NCI-H524 (cell line): ENCODE measurements around the gene LRFN2.

ENCODE experiments used
- DNase-seq, 2 experiments: peaks; one replicate each; lab custom pipeline; 2025; lab: John Stamatoyannopoulos, UW

LRFN2 gene

DNA sequence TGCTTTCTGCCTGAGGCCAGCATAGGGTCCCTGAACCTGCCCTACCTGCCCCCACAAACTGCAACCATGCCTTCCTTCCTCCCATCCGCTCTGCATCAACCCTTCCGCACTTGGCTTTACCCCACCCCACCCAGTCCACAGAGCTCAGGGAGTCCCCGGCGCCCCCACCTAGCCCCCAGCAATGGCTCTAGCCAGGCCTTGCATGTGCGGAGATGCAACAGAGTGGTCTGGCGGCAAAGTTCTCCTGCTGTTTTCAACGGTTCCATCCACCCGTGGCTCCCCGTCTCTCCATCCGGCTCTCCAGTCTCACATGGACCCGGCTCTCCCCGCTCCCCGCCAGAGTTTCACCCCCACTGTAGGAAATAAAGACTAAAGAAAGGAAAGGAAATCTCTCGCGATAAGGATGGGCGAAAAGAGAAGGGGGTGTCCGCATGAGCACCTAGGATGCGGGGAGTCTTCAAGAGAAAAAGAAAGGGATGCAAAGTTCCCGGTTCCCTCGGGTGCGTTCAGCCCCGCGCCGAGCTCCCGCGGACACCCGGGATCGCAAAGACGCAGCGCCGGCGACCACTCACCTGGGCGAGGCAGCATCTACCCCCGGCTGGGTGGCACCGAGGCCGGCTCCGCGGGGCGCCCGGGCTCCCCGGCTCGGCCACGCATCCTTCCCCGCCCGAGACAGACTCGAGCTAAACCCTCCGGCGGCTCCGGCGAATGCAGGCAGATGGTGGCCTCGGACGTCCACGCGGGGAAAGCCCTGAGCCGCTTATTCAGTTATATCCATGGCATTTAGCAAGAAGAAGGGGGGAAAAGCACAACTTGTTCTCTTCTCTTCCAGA is 579 bp downstream of the LRFN2 start:
- peak; percentile 57 to 58 for DNase-seq

DNA sequence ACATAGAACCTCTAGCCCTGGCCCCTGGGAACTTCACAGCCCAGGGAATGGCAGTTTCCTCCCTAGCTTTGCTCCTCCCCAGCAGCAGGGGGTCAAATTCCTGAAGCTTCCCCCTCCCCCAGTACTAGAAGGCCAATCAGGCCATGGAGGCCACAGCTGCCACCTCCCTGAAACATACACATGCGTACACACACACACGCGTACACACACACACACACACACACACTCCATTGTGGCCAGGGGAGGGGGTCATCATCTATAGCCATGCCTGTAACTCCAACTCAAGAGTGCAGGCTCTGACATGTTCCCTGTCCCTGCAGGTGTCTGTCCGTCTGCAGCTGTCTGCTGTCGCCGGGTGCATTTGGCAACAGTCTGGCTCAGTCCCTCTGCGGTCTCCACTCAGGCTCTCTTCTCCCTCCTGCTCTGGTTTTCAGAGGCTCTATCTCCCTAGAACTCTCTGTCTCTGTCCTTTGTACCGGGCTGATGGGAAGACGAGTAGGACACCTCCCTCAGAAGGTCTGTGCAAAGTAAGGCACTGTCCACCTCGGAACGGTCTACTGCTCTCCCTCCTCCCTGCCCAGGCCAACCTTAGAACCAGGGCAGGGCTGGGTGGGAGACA is 1.4 kb downstream of the LRFN2 start:
- peak; percentile 78 to 86 for DNase-seq

DNA sequence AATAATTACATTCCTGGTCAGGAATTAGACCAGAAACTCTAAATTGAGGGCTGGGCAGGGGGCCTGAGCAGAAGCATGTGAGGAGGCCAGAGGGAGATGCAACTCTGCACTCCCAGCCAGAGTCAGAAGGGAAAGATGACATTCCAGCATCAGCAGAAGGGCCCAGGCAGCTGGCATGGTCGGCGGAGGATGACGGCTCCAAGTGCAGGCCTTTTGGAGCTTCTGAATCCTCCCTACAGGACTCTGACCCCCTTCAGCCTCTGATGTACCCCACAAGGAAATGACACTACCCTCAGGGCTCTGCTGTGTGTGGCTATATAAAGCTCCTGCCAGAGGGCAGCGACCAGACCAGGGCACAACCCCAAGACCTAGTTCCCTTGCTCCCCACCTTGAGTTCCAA is 1.9 kb downstream of the LRFN2 start:
- DNase-seq: peak in 1 of 2 experiments; percentile 49

DNA sequence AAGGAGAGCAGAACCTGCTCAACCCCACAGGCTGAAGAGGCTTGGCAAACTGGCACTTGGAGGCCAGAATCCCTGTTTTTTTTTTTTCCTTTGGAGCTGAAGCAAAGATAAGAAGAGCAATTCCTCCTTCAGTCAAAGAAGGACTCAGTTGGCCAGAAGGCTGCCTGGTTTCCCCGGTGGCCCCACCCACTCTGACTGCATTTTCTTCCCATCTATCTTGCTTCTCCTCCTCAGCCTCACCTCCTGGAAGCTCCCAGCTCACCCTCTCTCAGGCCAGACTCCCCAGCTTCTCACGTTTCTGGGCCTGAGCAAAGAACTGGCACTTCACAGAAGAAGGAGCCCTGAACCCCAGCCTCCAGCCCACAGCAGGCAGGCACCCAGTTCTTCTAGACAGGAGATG is 2.4 kb downstream of the LRFN2 start:
- DNase-seq: no peak

DNA sequence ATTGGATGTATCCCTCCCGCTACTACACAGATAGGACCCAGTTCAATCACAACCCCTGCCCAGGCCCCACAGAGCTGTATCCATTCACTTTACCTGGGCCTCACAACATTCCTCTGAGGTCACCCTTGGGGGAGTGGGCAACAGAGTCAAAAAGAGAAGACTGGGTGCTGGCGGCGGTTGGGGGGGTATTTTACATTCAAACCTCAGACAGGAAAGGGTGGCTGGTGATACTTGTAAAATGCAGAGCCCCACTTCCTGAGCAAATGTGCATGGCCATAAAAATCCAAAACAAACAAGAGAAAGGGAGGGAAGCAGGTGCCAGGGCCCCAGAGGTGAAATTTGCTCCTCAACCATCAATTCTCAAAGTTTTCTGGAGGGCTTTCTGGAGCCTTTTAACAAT is 3.5 kb downstream of the LRFN2 start:
- no peak for DNase-seq

DNA sequence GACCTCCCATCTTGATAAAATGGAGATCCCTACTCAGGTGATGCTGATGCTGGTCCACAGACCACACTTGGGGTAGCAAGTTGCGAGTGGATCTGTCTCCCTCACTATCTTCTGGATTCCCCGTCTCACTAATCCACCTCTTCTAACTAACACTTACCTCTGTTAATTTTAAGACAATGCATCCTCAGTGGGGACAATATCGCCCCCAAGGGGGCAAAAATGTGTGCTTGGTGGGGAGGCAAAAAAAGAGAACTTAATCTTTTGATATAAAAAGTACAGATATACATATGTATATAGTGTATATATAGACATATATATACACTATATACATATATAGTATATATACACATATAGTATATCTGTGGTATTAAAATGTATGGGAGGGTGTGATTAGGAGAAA is 4.3 kb downstream of the LRFN2 start:
- peak in 1 of 2 experiments; percentile 63 for DNase-seq

DNA sequence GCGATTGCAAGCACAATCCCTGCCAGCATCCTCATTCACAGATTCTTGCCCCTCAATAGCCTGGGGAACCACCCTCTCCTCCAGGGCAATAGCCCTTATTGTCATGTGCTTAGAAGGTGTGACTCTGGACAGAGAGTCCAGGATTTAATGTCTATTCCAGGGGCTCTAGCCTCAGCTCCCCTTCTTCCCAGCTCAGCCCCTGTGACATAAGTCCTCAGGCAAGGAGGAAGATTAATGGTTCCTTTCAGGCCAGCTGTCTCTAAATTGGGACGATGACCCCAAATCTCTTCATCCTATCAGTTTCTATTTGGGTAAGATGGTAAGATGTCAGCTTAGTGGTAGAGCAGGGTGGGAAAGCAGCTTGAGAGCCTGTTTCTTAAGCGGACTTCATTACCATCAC is 8.1 kb downstream of the LRFN2 start:
- DNase-seq: peak; percentile 13 to 63

DNA sequence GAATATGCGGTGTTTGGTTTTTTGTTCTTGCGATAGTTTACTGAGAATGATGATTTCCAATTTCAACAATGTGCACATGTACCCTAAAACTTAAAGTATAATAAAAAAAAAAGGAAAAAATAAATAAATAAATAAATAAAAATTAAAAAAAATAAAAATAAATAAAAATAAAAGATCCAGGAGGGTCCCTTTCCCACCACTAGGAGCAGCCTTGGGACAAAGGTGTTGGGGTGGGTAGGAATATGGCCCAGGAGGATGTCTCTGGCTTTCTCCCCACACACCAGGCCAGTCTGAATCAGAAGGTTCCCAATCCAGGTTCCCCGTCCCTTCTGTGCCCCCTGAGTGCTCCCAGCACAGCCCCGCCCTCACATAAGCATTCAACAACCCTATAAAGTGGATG is 9.5 kb downstream of the LRFN2 start:
- no peak for DNase-seq

DNA sequence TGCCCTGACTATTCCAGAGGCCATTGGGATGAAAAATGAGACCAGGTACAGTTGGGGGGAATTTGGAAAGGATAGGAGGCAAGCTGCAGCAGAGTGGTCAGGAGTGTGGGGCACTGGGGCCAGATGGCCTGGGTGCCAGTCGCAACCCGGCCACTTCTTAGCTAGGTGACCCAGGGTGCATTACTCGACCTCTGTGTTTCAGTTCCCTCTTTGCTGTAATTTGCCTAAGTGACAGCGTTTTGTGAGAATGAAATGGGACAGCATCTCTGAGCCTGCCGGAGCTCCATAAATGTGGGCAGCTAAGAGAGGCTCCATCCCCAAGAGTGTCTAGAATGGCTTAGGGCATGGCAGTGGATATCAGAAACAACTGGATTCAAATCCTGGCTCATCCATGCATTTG is 13.9 kb downstream of the LRFN2 start:
- DNase-seq: no peak

DNA sequence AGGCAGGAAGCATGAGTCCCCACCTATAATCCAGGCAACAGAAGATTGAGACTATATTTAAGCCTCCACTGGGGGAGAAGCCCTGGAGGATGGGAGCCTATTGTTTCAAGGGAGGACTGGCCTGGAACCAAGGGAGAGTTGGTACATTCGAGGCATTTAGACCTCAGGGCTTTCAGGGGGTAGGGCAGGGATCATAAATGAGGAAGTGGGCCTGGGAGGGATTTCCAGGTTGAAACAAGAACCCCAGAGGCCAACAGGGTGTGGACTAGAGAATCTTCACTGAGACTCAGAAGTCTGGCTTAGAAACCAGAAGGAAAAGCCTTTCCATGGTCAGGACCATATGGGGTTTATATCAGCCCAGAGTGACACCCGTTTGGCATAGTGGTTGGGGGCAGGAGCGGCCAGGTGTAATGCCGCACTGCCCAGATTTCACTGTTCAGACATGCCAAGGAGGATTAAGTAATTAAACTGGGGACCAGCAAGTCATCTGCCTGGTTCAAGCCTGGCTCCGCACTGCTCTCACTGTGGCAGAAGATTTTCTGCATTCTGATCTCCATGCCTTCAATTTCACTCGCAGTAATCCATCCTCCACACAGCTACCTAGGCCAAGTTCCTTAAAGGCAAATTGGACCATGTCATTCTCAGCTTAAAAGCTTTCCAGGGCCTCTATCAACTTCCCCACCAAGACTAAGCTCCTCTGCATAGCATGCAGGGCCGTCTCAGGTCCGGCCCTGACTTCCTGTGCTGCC is 17.8 kb downstream of the LRFN2 start:
- peak; percentile 67 to 86 for DNase-seq

DNA sequence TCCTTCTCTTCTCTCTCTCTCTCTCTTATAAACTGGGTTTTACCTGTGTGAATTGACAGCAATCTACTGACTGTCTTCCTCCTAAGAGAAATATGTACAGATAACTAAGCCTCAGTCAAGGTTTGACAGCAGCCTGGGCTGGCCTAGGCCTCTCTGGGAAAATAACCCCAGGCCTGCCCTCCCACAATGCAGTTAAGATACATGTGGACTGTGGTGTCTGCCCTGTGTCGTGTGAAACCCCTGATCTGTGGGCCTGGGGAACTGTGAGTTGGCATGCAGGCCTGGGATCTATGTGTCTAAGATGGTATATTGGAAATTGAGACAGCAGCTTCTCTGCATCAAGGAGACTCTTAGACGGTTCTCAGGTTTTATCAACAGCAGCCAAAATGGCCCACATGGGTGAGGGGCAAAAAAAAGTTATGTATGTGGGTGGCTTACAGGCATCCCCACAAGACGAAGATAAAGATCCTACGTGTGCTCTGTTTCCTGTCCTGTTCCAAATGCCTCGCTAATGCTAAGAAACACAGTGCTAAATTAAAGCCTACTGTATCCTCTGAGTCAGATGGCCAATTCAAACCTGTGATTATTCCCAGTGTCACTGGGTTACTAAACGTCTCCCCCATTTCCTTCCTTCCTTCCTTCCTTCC is 19.0 kb downstream of the LRFN2 start:
- no peak for DNase-seq

DNA sequence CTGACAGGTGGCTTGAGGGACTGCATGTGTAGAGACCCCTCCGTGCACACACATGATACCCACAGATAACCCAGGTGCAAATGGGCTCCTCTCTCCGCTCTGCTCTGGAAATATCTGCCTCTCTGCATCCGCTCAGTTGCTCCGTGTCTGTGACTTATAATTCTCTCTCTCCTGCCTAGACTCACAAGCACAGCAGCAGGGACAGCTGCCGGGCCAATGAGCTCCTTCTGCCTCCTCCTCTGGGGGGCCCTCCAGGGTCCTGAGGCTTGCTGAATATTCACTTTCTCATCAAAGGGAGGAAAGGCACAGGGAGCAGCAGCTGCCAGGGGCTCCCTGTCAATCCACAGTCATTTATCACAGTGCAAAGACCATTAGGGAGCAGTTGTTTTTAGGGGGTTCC is 24.1 kb downstream of the LRFN2 start:
- DNase-seq: peak; percentile 12 to 51

DNA sequence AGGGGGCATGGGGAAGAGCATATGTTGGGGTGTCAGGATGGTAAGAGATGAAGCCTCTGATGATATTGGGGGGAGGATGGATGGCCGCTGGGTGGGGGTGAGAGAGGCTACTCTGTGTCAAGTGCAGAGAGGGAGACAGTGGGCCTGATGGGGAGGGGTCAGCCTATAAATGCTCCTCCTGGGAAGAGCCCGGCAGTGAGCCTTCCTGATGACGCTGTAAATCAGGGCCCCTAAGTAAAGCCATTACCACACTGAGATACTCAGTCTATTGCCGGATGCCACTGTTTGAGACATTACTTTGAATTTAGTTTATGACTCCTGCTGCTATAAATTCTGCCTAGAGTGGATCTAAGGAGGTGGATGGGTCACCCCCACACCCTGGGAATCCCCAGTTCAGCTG is 28.1 kb downstream of the LRFN2 start:
- DNase-seq: no peak

DNA sequence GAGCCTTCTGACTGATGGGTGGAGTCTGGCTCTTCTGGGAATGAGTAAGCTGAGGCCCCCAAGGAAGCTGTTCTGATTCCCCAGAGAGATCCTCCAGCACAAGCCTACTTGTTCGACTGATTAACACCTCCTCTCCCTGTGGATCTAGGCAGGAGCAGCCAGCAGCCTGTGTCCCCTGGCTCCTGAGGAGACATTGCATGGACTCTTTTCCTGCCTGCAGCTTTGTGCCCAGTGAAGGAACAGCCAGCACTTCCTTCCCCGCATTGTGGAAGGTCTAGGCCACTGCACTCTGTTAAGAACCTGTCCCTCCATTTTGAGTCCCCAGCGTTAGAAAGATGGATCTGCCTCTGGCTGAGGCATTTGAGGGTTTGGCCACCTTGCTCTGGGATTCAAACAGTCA is 29.1 kb downstream of the LRFN2 start:
- no peak for DNase-seq

DNA sequence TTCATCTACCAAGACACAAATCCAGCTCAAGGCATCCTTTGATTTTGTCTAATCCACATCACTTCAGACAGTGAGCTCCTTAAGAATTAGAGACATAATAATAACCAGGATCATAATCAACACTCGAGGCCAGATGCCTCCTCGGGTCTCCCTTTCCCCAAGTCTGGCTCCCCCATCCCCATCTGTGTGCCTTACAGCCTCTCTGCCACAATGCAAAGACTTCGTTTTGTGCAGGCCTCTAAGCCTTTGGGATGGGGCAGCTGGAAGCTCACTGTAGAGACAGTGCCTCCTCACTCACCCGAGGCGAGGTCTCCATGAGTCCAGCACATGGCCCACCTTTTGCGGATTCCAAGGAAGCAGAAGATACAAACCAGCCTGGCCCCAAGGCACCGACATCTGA is 30.3 kb downstream of the LRFN2 start:
- peak; percentile 13 to 68 for DNase-seq

DNA sequence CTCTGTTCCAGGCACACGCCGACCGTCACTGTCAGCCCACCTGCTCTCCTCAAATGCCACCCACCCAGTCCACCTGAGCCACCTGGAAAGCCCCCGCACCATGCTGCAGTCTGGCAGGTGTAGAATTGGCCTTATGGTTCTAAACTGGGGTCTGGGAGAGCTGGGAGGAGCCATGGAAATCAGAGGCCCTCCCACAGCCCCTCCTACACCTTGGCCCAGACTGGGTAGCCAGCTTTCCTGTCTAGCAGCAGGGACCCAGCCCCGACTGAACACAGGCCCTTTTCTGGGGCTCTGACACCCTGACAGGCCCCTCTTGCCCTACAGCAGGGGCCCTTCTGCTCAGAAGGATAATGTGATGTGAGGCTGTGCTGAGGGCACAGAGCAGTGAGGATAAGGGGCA is 31.1 kb downstream of the LRFN2 start:
- no peak for DNase-seq

DNA sequence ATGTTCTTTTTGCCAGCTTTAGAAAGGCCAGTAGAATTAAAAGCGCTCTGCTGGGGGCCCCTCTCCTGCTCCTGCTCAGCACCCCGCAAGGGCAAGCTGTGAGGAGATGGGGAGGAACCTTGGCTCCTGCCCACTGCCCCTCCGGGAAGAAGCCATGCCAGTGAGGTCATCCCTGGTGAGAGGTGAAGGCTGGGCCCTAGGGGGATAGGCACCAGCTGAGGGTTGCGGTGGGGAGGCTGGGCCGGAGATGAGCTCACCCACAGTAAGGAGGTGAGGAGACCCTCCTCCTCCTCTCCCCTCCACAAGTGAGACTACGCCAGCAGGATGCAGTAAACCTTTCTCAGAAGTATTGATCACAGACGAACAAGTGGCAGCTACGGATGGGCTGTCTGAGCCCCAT is 32.1 kb downstream of the LRFN2 start:
- no peak for DNase-seq

DNA sequence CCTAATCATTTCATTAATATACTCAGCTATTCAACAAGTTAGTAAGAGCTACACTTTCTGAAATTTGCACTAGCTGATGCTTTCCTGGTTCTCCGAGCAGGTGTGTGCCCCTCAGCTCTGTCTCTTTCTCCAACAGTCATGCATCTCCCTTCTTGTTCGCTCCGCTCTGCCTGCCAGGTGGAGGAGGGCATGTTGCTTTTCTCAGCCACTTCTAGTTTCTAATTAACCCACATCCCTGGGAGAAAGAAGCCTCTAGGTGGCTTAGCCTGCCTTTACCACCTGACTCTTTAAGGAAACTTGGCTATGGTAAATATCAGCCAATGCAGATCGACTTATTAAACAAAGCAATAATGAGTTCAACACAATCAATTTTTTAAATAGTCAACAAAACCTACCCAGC is 34.2 kb downstream of the LRFN2 start:
- DNase-seq: no peak

DNA sequence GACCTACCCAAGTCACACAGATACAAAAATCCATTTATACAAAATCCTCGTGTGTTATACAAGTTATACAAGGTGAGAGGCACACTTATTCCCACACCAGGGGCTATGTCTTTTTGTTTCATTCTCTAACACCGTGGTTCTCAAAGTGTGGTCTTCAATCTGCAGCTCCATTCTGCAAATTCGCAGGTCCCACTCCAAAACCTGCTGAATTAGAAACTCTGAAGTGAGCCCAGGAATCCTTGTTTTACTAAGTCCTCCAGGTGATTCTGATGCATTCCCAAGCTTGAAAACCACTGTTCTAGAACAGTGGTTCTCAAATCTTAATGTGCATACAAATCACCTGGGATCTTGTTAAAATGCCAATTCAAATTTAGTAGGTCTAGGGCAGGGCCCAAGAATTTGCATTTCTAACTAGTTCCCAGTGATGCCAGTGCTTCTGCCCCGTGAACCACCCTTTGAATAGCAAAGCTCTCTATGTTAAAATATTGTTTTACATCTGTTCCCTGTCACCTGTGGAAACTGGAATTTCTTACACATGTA is 35.1 kb downstream of the LRFN2 start:
- DNase-seq: no peak

DNA sequence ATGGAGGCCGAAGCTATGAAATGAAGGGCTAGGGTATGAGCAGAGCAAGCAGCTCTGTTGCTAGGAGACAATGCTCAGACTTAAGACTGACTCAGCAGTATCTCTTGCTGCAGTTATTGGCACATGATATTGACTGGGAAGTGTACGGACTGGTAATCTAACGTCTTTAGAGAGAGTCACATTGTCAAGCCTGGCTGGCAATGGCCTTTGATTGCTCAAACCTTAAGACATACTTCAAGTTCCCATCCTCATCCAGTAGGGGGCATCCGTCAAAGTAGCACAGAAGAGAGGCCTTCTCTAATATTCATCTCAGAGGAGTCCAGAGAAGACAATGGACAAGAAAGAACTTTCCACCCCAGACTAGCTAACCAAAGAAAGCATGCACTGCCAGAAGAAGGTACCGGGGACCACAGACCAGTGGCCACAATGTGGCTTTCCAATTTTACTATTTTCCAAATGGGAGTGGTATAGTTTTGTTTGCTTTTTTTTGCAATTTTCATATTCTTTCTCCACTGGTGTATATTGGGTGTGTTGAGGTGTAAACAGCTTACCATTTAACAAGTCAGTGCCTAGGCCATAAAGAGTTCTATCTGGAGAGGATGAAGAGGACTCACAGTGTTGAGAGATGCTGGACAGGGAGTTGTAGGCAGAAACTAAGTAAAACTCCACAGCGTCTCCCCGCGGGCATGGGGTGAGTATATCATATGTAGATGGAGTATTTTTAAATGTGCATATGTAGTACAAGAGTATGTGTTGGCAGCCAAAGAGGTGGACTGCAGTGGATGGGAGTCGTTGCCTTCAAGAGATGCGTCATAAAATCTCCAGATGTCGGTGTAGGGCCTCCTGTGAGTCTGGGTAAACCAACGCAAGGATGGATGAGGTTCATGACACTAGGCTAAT is 36.7 kb downstream of the LRFN2 start:
- DNase-seq: peak; percentile 18 to 47

DNA sequence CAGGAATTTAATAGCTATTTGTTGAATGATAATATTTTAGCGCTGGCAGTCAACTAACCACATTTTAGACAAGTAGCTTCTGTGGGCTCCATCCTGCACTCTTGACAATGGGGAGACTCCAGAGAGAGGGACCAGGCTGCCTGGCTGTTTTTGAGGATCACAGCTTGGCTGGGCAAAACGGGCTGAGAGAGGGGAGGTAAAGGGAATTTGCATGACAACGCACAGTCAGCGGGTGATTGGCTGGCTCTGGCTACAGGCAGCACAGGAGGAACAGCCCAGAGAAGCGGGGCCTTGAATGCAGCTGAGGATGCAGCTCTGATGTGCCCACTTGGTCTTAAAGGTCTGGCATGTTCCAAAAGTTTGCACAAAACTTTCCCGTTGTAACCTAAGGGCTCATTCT is 41.2 kb downstream of the LRFN2 start:
- no peak for DNase-seq
